ENCODE measurements around the gene LCN10. TPM values are rescaled to one million over a fixed set of nuclear protein-coding genes. Genes with fewer than 3 reads are reported as not detected.

Gene LCN10
- polyA plus RNA-seq, 3 donors = 3.2 to 28.6 (median 15.9) TPM

- WGBS, 3 donors = 48 to 69% (median 53%) methylated on average over 16 of the region's 16 CpGs
- no peak overlapping the region for H3K27ac ChIP-seq (ENCODE audit: low read depth, low read length)
Observed at GRCh38 chr9:136726118-136726517, 16.6 kb downstream of the LCN10 start.

- WGBS, 3 donors = 58 to 76% (median 69%) methylated on average over 10 of the region's 10 CpGs
- no peak overlapping the region for H3K27ac ChIP-seq (ENCODE audit: low read depth, low read length)
Observed at GRCh38 chr9:136725612-136726011, 17.1 kb downstream of the LCN10 start.

DNA sequence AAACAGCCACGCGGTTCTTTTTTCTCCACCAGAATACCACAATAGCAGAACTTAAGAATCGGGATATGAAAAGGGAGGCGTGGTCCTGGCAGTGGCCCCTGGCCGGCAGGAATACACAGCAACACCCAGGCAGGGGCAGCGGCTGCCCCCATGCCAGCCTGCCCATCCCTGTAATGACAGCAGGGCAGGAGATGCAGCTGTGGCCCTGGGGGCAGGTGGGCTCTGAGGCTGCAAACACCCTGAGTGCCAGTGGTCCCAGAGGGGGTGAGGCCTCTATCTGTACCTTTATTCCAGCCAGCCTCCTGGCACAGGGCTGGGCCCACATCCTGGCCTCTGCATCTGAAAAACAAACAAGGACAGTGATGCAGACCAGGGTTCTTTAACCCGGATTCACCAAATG lies 18.0 kb downstream of the LCN10 start:
- WGBS, 3 donors = 70 to 78% (median 73%) methylated on average over 7 of the region's 7 CpGs
- H3K27ac ChIP-seq (ENCODE audit: low read depth, low read length) = no peak overlapping the region

DNA sequence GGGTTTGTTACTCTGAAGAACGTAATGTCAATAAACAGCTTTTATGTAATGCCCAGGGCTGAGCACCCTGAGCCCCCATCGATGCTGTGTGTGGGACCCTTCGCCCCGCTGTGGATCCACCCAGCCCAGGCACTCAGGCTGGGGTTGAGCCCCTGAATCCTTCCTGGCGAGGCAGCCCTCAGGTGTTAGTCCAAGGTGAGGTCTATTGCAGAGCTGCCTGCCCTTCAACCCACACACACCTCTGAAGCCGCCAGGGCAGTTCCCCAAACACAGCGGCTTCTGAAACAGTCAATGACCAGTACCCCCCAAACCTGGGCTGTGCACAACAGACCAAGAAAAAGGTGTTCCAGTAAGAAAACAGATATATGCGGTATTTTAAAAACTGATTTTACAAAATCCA lies 18.8 kb downstream of the LCN10 start:
- no peak overlapping the region for H3K27ac ChIP-seq (ENCODE audit: low read depth, low read length)
- WGBS, 3 donors = 90 to 93% (median 92%) methylated on average over 8 of the region's 8 CpGs

GRCh38 chr9:136723362-136723976 lies 19.3 kb downstream of the LCN10 start:
- WGBS, 3 donors = 85 to 92% (median 88%) methylated on average over 32 of the region's 32 CpGs
- H3K27ac ChIP-seq (ENCODE audit: low read depth, low read length) = no peak overlapping the region

- 82 to 87% (median 83%) methylated on average over 23 to 24 of the region's 24 CpGs for WGBS, 3 donors
- no peak overlapping the region for H3K27ac ChIP-seq (ENCODE audit: low read depth, low read length)
Observed at GRCh38 chr9:136722969-136723356, 19.8 kb downstream of the LCN10 start.

DNA sequence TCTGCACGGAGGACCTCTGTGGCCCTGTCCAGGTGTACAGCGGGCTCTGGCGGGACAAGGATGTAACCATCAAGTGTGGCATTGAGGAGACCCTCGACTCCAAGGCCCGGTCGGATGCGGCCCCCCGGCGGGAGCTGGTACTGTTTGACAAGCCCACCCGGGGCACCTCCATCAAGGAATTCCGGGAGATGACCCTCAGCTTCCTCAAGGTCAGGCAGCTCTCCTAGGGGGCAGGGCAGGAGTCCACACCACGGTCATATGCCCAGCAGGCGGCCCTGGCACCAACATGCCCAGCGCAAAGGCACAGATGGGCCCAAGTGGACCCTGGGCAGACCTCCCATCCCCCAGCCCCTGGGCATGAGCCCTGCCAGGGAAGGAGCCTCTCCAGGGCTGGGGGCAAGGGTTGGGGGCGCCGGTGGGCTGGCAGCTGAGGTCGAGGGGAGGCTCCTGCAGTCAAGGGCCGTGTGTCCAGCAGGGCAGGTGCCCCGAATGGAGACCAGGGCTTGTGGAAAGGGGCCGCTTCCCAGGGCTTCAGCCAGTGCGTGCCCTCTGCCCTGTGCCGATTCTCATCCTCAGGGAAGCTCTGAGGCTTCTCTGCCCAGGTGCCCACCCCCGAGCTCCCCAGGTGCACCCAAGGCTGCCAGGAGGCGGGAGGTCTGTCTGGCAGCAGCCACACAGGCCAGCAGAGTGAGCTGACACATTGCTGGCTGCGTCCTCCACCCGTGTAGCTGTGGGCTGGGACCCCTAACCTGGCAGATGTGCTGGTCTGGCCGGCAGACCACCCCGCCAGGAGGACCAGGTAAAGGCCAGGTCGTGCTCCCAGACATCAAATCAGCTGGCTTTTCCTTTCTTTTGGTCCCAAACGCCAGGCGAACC lies 20.4 kb downstream of the LCN10 start:
- WGBS, 3 donors = 81 to 87% (median 81%) methylated on average over 31 of the region's 31 CpGs
- H3K27ac ChIP-seq (ENCODE audit: low read depth, low read length) = no peak overlapping the region

GRCh38 chr9:136721339-136722092 lies 21.2 kb downstream of the LCN10 start:
- WGBS, 3 donors = 67 to 74% (median 70%) methylated on average over 27 to 30 of the region's 30 CpGs
- H3K27ac ChIP-seq (ENCODE audit: low read depth, low read length) = no peak overlapping the region

GRCh38 chr9:136720898-136721338 lies 21.8 kb downstream of the LCN10 start:
- peak overlapping the region; percentile 24 for H3K27ac ChIP-seq (ENCODE audit: low read depth, low read length)
- 65 to 70% (median 69%) methylated on average over 11 of the region's 11 CpGs for WGBS, 3 donors

DNA sequence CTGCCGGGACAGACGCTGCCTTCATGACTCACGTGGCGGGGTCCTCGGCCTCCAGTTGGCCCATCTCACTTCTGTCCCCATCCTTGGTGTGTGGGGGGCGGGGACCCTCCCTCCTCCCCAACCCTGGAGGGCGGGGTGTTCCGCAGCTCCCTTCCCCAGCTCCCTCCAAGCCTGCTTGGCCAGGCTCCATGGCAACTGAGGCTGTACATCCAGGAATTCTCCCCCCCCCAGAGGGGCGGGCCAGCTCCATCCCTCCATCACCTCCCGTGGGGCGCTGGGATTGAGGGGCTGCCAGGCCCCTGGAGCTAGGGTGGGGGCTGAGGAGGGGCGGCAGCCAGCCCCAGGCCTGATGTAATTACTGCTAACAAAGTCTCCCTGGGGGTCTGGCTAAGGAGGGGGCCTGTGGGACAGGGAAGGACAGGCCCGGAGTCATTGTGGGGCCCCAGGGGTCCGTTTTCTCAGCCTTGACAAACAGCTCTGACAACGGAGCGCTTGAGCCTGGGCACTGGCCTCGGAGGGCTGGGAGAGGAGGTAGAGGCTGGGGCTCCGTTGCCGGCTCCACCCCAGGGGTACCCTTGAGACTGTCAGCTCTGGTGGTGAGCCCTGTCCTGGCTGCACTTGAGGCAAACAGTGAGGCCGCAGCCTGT lies 22.4 kb downstream of the LCN10 start:
- peak overlapping the region; percentile 24 for H3K27ac ChIP-seq (ENCODE audit: low read depth, low read length)
- WGBS, 3 donors = 36 to 61% (median 41%) methylated on average over 19 to 20 of the region's 20 CpGs

- 38 to 66% (median 46%) methylated on average over 24 of the region's 24 CpGs for WGBS, 3 donors
- H3K27ac ChIP-seq (ENCODE audit: low read depth, low read length) = no peak overlapping the region
Observed at GRCh38 chr9:136719195-136719880, 23.4 kb downstream of the LCN10 start.

GRCh38 chr9:136718345-136719194 lies 24.2 kb downstream of the LCN10 start:
- WGBS, 3 donors = 60 to 76% (median 61%) methylated on average over 18 to 20 of the region's 20 CpGs
- no peak overlapping the region for H3K27ac ChIP-seq (ENCODE audit: low read depth, low read length)

DNA sequence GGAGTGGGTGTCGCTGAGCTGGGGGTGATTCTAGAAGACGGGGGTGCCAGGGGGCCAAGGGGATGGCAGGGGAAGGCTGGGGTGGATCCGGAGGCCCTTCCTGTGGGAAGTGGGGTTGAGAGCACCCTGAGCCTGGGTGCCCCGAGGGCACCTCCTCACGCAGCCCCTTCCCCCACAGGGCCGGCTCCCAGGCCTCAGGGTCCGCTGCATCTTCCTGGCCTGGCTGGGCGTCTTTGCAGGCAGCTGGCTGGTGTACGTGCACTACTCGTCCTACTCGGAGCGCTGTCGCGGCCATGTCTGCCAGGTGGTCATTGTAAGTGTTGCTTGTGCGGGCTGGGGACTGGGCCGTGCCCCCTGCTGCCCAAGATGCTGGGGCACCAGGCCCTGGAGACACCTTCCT lies 25.3 kb downstream of the LCN10 start:
- 79 to 91% (median 79%) methylated on average over 14 to 16 of the region's 16 CpGs for WGBS, 3 donors
- H3K27ac ChIP-seq (ENCODE audit: low read depth, low read length) = no peak overlapping the region

DNA sequence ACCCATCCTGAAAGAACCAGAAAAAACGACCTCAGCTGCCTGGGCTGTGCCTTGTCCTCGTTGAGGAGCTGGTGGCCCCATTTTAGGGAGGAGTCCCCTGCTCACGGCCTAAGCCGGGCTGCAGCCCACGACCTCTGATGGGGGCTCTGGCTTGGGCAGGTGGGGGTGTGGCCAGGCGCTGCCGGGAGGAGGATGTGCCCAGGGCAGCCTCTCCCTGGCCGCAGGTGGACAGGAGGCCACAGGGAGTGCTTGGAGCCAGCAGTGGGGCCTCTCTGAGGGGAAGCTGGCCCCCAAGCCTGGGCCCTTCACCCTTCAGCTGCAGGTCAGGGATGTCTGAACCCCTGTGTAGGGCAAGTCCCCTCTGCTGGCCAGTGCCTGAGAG lies 27.9 kb downstream of the LCN10 start:
- WGBS, 3 donors = 34 to 81% (median 35%) methylated on average over 8 of the region's 8 CpGs
- H3K27ac ChIP-seq (ENCODE audit: low read depth, low read length) = no peak overlapping the region

DNA sequence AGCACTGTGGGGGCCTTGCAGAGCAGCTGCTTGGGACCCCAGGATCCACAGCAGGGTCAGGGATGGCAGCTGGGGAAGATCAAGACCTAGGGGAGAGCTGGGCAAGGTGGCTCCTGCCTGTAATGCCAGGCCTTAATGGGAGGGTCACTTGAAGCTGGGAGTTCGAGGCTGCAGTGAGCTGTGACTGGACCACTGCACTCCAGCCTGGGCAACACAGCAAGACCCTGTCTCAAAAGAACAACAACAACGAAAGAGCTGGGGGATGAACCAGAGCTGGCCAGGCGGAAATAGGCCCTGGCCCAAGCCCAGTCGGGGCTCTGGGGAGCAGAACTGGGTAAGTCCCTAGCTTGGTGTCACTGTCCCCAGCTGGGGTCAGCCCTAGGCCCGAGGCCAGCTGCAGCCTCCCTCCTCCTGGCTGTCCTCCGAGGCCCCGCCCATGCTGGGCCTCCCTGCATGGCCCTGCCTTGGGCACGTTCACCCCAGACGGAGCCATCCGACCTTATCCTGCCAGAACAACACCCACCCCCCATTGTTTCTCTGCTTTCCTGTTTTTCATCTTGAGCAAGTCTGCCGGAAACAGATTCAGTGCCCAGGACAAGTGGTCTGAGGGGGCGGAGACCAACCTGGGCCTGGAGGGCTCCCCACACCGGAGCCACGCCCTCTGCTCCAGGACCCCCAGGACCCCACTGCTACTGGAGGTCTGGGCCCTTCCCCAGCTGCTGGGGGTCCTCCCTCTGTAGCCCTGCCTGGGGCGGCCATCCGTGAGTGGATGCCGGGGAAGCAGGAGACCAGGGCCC lies 28.4 kb downstream of the LCN10 start:
- peak overlapping the region; percentile 5 for H3K27ac ChIP-seq (ENCODE audit: low read depth, low read length)
- WGBS, 3 donors = 32 to 75% (median 40%) methylated on average over 14 to 17 of the region's 17 CpGs

DNA sequence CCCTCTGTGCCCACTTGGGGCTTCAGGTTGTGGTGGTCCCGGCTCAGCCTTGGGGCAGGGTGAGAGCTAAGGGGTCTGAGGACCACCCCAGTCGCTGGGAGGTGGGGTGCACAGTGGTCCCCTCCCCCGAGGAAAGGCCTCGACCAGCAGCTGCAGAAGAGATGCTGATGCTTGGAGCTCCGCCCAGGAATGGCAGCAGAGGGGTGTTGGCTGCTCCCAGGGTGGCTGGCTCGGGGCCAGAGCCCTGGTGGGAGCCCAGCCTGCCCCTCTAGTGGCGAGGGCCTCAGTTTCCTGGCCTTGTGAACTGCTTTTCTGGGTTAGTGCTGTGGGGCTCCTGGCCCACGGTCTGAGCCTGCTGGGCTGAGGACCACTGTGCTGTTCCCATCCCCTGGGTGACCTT lies 29.2 kb downstream of the LCN10 start:
- H3K27ac ChIP-seq (ENCODE audit: low read depth, low read length) = no peak overlapping the region
- 33 to 68% (median 36%) methylated on average over 7 to 8 of the region's 8 CpGs for WGBS, 3 donors

All from adipose tissue (tissue), 3 donors.